ENCODE results near the gene LAMTOR4. TPM values are rescaled to one million over a fixed set of nuclear protein-coding genes. Genes with fewer than 3 reads are reported as not detected.

Gene LAMTOR4
- total RNA-seq, 4 donors from 2014 or later = 117 to 184 (median 152) TPM

- H3K27me3 ChIP-seq = peaks cover 0 to 9% (median 0%) of the 10 kb centered on the region in 4 donors
- no peak overlapping the region for H3K27ac ChIP-seq (replicated peaks in 1 of 4)
- no peaks in the 10 kb centered on the region for H3K4me1 ChIP-seq
- WGBS = 92% methylated on average over 10 of the region's 10 CpGs
- no peak overlapping the region for H3K4me3 ChIP-seq
- intact Hi-C loops (cut with DNase I) = no loop called here
- TF ChIP-seq POLR2A (IDR thresholded peaks at IDR 0.05; ENCODE audit: low read depth) = no peak
- TF ChIP-seq POLR2AphosphoS5 (IDR thresholded peaks at IDR 0.05) = no peak
- TF ChIP-seq, protein P1, sequence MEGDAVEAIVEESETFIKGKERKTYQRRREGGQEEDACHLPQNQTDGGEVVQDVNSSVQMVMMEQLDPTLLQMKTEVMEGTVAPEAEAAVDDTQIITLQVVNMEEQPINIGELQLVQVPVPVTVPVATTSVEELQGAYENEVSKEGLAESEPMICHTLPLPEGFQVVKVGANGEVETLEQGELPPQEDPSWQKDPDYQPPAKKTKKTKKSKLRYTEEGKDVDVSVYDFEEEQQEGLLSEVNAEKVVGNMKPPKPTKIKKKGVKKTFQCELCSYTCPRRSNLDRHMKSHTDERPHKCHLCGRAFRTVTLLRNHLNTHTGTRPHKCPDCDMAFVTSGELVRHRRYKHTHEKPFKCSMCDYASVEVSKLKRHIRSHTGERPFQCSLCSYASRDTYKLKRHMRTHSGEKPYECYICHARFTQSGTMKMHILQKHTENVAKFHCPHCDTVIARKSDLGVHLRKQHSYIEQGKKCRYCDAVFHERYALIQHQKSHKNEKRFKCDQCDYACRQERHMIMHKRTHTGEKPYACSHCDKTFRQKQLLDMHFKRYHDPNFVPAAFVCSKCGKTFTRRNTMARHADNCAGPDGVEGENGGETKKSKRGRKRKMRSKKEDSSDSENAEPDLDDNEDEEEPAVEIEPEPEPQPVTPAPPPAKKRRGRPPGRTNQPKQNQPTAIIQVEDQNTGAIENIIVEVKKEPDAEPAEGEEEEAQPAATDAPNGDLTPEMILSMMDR (IDR thresholded peaks at IDR 0.05) = no peak
- TF ChIP-seq EP300 (IDR thresholded peaks at IDR 0.05) = no peak
- no peak for DNase-seq (ENCODE audit: extremely low spot score)
- no peaks in the 10 kb centered on the region for H3K9me3 ChIP-seq
- no peaks in the 10 kb centered on the region for H3K36me3 ChIP-seq
Measured at GRCh38 chr7:100198266-100198665, 49.5 kb downstream of the LAMTOR4 start.

DNA sequence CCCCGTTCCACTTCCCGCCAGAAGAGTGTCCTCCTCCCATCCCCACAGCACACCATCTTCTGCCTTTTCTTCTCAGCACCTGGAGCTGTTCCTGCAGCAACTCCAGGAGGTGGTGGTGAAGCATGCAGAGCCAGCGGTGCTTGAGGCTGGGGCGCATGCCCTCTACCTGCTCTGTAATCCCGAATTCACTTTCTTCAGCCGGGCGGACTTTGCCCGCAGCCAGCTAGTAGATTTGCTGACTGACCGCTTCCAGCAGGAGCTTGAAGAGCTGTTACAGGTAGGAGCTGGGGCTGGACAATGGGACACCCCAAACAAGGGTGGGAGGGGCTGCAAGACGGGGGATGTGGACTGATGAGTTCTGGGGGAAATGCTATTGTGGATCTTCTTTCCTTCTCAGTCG lies 52.0 kb downstream of the LAMTOR4 start:
- Histone ChIP-seq H3K9me3 (no peaks in the 10 kb centered on the region), H3K27ac (replicated peaks in 1 of 4) (no peak overlapping the region), H3K4me3 (no peak overlapping the region), H3K36me3 (no peaks in the 10 kb centered on the region), H3K27me3 (peaks cover 0 to 9% (median 0%) of the 10 kb centered on the region in 4 donors), H3K4me1 (no peaks in the 10 kb centered on the region)
- no peak for DNase-seq (ENCODE audit: extremely low spot score)
- 86% methylated on average over 11 of the region's 11 CpGs for WGBS
- intact Hi-C loops (cut with DNase I) = no loop called here
- TF ChIP-seq EP300 (IDR thresholded peaks at IDR 0.05) (no peak), POLR2AphosphoS5 (IDR thresholded peaks at IDR 0.05) (no peak)

Other genes with a start within 250 kb of the LAMTOR4 start
- gene TRIM4, start 229.4 kb upstream of the LAMTOR4 start, total RNA-seq = 10 to 100 TPM; 21.2 to 27.8 (median 24.7) TPM
- gene GJC3, start 219.3 kb upstream of the LAMTOR4 start, total RNA-seq = not detected
- 1 to 10 TPM; 2.5 to 3.4 (median 3.0) TPM for gene AZGP1, start 172.9 kb upstream of the LAMTOR4 start, total RNA-seq
- 10 to 100 TPM; 22.7 to 27.0 (median 24.0) TPM for gene ZKSCAN1, start 133.3 kb upstream of the LAMTOR4 start, total RNA-seq
- 10 to 100 TPM; 12.9 to 18.4 (median 16.1) TPM for gene ZSCAN21, start 99.1 kb upstream of the LAMTOR4 start, total RNA-seq
- gene ZNF3, start 67.2 kb upstream of the LAMTOR4 start, total RNA-seq = 10 to 100 TPM; 15.6 to 25.3 (median 20.7) TPM
- gene COPS6, start 59.9 kb upstream of the LAMTOR4 start, total RNA-seq = 10 to 100 TPM; 49.4 to 97.6 (median 73.7) TPM
- 10 to 100 TPM; 35.3 to 60.3 (median 41.1) TPM for gene MCM7, start 47.5 kb upstream of the LAMTOR4 start, total RNA-seq
- gene AP4M1, start 47.3 kb upstream of the LAMTOR4 start, total RNA-seq = 10 to 100 TPM; 19.9 to 31.7 (median 26.1) TPM
- 10 to 100 TPM; 48.5 to 92.1 (median 77.8) TPM for gene TAF6, start 29.6 kb upstream of the LAMTOR4 start, total RNA-seq
- gene CNPY4, start 29.3 kb upstream of the LAMTOR4 start, total RNA-seq = 10 to 100 TPM in 3 of 4 donors, 1 to 10 TPM in 1; 8.3 to 16.2 (median 13.3) TPM
- gene MBLAC1, start 22.0 kb upstream of the LAMTOR4 start, total RNA-seq = 1 to 10 TPM; 3.1 to 8.8 (median 5.0) TPM
- 1 to 10 TPM; 5.5 to 8.8 (median 6.8) TPM for gene TRAPPC14, start 9.8 kb downstream of the LAMTOR4 start, total RNA-seq
- 1 to 10 TPM; 1.6 to 7.3 (median 2.8) TPM for gene GAL3ST4, start 19.7 kb downstream of the LAMTOR4 start, total RNA-seq
- 1 to 10 TPM in 1 of 4 donors, under 1 TPM in 3; 0.33 to 1.0 (median 0.71) TPM for gene GPC2, start 28.5 kb downstream of the LAMTOR4 start, total RNA-seq
- under 1 TPM in 3 of 4 donors, not detected in 1; 0.13 to 0.92 (median 0.50) TPM for gene STAG3, start 29.0 kb downstream of the LAMTOR4 start, total RNA-seq
- 1 to 10 TPM in 2 of 4 donors, under 1 TPM in 1, not detected in 1; 0.23 to 1.5 (median 1.4) TPM for gene PVRIG, start 71.0 kb downstream of the LAMTOR4 start, total RNA-seq
- gene SPDYE3, start 158.8 kb downstream of the LAMTOR4 start, total RNA-seq = not detected
- gene PILRB, start 209.2 kb downstream of the LAMTOR4 start, total RNA-seq = 10 to 100 TPM; 13.5 to 33.6 (median 20.7) TPM
- 1 to 10 TPM; 3.3 to 8.8 (median 5.4) TPM for gene PILRA, start 224.6 kb downstream of the LAMTOR4 start, total RNA-seq

All from esophagus muscularis mucosa (tissue), 4 donors.